Measurements from ENCODE around the gene ABHD5.
"Not testable (repeated sequence)": the region's sequence is repeated elsewhere in the genome, so short reads cannot be mapped to it uniquely, and the experiment has no call there.

ABHD5 gene

DNA sequence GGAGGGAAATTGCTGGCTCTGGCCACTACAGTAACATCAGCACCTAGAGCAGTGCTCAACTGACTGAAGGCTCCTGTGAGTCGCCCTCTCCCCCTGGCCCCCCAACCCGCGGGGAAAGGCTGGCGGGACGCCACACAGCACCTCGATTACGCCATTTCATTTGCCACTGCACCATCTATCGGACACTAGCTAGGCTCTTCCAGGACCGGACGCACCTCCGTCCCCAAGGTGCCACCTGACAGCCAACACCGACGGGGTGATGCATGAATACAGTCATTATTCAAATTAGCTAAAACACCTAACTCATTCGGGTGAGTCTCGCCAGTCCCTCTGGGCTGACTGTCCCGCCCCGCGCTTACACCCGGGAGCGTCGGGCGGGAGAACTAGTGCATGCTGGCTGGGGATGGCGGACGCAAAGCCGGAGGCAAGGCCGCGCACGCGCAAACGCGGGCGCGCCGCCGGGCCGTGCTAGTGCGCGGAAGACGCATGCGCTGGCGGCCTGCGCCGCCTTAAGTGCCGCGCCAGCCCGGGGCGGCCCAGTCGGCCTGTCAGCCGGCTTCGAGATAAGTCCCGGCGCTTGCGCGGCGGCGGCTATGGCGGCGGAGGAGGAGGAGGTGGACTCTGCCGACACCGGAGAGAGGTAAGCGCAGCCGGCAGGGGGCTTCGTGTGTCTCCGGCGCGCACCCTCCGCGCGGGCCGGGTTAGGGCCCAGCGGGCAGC, at the start of gene ABHD5:
ABHD5 (plus strand) TSS at position 539 of the 720 bp plus-strand sequence; CDS start at position 594, 55 bp downstream.
- DNase-seq = peak; percentile 95

DNA sequence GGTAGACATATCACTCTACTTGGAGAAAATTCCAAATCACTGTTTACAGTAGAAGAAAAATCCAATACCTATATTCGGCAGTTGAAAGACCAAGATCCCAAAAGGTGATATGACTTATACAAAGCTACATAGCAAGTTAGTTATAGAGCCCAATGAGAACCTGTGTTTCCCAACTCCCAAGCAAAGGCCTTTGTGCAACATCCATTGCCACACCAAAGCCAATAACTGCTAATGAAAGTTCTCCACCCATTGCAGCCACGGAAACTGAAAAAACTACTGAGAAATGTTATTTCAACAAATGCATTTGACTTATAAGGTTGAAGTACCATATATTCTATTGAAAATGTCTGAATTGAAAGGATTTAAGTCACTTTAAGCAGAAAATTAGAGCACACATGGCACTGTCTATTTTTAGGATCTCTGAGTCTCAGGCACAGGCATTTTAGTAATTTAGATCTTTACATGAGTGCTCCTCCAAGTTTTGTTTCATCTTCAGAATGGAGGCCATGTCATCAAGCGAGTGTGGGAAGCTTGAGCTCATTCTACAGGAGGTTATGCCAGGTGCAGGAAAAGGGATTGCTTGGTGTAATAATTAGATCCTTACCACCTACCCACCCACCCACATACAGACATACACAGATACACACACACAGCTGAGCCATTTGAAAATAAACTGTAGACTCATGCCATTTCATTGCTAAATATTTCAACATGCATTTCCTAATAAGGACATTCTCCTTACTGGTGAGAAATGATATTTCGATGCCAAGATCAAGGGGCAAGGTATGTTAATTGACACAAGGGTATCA, 49.2 kb upstream of the ABHD5 start:
- DNase-seq = no peak

DNA sequence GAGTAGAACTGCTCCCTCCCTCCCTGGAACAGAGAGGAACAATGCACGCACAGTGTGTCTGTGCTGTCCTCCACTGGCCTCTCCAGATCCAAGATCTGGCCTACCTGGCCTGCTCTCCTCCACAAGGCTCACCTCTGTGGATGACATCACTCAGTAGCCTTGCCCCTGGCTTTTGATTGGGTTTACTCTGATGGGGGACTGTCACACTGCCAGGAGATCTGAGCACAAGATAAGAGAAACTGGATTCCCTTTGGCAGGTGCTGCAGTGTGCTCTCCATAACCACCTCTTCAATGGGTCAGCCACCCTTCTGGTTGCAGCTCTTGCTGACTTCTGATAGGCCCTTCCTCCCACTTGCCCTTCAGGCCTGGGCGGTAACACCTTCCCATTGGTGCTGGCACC, 46.3 kb upstream of the ABHD5 start:
- no peak for DNase-seq

DNA sequence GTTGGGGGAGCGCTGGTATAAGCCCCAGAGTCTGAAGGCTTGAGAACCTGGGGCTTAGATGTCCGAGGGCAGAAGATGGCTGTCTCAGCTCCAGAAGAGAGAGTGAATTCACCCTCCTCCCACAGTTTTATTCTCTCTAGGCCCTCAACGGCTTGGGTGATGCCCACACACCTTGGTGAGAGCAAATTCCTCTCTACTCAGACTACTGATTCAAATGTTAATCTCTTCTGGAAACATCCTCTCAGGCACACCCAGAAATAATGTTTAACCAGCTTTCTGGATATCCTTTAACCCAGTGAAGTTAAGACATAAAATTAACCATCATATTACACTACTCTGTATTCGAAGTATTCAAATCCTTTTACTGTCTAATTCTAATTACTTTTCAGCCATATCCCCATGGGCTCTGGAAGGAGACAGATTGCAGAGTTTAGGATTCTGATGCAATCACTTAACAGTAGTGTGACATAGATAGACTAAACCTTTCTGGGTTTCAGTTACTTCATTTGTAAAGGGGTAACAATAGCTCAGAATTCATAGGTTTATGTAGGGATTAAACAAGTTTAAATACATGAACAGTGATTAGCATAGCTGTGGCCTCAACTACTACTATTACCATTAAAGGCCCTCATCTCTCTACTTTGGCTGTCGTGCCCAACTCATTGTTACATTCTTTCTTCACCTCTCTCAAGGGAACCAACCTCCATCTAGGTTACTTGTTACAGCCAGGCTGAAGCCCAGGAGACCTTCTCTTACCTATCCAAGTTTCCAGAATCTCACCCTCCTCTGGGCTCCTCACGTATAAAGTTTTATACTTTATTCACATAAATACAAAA, 43.2 kb upstream of the ABHD5 start:
- DNase-seq = peak; percentile 36

DNA sequence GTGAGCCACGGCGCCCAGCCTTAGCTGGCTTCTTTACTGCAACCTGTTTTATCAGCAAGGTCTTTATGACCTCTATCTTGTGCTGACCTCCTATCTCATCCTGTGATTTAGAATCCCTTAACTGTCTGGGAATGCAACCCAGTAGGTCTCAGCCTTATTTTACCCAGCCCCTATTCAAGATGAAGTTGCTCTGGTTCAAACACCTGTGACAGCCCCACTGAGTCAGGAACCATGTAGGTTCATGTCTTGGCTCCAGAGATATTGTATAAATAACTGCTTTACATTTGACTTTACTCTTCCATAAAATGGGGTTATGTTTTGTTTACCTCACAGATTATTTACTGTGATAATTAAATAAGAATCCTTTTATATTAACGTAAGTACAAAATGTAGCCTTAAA, 41.8 kb upstream of the ABHD5 start:
- no peak for DNase-seq

DNA sequence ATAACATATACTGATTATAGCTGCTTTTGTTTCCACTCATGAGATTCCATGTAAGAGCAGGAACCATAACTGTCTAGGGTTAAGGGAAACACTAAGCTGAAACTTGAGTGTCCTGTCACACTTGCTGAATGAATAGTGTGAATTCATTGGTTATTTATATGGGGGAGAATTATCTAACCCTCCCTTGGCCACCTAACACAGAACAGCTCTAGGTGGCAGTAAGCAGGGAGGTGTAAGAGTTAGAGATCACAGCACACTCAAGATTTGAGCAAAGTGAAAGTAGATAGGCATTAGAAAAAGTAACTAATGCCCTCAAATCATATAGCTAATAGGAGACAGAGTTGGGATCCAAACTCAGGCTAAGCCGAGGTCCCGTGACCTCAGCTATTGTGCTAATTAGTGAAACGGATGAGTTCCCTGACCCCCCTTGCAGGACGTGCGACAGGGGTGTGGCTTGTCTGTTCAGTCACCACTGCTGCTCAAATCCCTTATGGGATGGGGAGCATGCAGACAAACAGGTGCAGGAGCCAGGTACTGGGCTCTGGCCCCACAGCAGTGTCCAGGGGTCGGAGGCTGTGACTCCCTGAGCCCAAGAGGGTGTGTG, 41.3 kb upstream of the ABHD5 start:
- DNase-seq = peak; percentile 40

DNA sequence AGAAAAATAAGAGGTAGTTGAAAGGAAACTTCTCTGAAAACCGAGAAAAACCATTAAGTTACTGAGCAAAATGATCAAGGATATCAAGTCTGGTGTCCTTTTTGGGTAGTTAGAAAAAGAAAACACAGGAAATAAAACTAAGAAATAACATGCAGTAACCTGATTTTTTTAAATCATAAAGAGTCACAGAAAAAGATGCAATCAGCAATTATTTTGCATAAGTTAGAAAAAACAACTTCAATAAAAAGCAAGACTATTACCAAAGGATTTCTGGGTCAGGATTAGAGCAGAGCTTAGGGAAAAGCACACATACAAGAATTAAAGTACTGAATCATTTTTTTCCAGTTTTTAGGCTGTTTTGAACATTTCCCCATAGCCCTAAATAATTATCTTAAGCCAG, 40.4 kb upstream of the ABHD5 start:
- DNase-seq = no peak

DNA sequence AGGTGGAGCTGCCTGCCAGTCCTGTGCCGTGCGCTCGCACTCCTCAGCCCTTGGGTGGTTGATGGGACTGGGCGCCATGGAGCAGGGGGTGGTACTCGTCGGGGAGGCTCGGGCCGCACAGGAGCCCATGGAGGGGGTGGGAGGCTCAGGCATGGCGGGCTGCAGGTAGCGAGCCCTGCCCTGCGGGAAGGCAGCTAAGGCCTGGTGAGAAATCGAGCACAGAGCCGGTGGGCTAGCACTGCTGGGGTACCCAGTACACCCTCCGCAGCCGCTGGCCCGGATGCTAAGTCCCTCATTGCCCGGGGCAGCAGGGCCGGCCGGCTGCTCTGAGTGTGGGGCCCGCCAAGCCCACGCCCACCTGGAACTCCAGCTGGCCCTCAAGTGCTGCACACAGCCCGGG, 34.3 kb upstream of the ABHD5 start:
- not testable (repeated sequence) for DNase-seq

DNA sequence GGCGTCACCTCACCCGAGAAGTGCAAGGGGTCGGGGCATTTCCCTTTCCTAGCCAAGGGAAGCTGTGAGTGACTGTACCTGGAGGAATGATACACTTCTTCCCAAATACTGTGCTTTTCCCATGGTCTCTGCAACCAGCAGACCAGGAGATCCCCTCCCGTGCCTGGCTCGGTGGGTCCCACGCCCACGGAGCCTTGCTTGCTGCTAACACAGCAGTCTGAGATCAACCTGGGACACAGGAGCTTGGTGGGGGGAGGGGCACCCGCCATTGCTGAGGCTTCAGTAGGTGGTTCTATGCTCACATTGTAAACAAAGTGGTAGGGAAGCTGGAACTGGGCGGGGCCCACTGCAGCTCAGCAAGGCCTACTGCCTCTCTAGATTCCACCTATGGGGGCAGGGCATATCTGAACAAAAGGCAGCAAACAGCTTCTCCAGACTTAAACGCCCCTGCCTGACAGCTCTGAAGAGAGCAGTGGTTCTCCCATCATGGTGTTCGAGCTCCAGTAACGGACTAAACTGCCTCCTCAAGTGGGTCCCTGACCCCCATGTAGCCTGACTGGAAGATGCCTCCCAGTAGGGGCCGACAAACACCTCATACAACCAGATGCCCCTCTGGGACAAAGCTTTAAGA, 31.4 kb upstream of the ABHD5 start:
- DNase-seq = no peak

DNA sequence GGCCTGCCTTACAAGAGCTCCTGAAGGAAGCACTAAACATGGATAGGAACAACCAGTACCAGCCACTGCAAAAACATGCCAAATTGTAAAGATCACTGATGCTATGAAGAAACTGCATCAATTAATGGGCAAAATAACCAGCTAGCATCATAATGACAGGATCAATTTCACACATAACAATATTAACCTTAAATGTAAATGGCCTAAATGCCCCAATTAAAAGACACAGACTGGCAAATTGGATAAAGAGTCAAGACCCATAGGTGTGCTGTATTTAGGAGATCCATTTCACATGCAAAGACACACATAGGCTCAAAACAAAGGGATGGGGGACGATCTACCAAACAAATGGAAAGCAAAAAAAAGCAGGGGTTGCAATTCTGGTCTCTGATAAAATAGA, 29.4 kb upstream of the ABHD5 start:
- DNase-seq = not testable (repeated sequence)

DNA sequence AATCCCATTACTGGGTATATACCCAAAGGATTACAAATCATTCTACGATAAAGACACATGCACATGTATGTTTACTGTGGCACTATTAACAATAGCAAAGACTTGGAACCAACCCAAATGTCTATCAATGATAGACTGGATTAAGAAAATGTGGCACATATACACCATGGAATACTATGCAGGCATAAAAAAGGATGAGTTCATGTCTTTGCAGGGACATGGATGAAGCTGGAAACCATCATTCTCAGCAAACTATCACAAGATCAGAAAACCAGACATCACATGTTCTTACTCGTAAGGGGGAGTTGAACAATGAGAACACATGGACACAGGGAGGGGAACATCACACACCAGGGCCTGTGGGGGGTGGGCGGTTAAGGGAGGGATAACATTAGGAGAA, 25.7 kb upstream of the ABHD5 start:
- DNase-seq = not testable (repeated sequence)

DNA sequence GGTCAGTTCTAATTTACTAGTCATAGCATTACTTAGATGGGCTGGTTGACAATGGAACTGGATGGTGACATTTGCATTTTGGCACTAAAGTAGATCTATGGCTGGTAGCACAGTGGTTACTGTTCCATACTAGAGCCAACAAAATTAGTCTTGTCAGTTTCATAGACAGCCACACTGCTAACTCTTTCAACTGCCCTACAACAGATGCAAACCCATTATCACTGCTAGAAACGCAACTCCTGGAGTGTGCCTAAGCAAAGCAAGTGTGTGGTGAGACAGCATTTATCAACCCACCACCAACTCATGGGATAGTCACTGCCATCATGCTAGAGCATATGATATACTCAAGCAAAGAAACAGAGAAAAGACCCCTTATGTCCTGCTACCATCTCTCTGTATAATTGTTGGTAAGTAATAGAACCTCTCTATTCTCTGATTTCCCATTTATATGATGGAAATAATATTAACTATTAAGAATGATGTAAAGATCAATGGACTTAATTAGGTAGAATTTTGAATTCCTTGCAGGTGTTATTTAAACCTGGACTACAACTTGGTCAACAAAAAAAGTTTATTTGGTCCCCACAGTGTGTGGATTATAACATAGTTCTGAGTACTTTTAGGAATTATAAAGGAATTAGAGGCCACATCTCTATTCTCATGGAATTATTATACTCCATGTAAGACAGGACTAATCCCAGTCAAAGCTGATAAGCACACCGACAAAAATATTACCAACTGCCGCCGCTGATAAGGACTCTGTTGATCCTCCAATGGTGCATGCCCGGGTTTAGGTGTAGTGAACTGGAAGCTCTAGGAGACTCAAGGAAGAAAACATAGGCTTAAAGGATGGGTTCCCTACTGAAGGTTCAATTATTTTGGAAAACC, 19.9 kb upstream of the ABHD5 start:
- peak; percentile 45 for DNase-seq

DNA sequence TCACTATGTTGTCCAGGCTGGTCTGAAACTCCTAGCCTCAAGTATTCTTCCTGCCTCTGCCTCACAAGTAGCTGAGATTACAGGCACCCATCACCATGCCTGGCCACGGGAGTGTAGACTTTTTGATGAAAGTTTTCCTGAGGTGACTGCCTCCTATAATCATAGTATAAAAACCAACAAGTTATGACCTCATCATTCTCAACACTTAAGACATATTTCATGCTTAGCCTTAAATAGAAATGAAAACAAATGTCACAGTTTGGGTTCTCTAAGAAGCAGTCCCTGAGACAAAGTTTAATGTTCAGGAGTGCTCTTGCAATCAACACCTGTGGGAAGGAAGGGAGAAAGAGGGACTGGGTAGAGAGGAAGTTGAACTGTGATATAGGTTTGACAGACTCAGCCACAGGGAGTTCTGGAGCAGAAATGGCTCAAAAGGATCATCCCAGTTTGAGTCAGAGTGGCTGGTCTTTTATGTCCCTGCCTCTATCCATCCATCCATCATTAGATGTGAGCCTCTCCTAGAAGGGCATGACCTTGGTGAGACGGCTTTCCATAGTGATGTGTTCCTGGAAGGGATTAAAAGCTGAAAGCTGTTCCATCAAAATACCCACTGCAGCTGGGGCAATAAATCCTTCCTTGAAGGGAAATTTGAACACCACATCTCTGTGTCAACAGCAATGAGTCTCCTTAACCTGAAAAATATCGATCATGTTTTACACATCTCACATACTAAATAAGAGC, 16.2 kb upstream of the ABHD5 start:
- peak; percentile 86 for DNase-seq

DNA sequence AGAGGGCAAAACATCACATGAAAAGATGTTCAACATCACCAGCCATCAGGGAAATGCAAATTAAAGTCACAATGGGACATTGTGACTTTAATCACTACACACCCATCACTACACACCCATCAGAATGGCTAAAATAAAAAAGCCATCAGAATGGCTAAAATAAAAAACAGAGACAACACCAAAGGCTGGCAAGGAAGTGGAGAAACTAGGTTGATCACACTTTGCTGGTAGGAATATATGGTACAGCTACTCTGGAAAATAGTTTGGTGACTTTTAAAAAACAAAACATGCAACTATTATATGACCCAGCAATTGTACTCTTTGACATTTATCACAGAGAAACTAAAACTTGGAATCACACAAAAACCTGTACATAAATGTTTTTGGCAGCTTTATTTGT, 15.1 kb upstream of the ABHD5 start:
- no peak for DNase-seq

DNA sequence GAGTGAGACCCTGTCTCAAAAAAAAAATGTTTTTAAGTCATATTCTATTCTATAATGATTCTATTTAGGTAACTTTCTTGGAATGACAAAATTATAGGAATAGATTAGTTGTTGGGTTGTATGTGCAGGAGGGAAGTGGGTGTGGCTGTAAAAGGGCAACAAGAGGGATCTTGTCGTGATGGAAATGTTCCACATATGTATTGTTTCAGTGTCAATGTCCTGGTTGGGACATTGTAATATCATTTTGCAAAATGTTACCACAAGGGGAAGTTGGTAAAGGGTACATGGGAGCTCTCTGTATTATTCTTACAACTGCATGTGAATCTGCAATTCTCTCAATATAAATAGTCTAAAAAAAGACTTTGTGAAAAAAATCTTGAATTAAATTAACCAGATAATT, 14.3 kb upstream of the ABHD5 start:
- DNase-seq = no peak

DNA sequence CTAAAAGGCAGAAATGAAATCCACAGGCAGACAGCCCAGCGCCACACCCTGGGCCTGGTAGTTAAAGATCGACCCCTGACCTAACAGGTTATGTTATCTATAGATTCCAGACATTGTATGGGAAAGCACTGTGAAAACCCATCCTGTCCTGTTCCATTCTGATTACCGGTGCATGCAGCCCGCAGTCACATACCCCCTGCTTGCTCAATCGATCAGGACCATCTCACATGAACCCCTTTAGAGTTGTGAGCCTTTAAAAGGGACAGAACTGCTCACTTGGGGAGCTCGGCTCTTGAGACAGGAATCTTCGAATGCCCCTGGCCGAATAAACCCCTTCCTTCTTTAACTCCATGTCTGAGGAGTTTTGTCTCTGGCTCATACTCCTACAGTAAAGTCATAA, 12.4 kb upstream of the ABHD5 start:
- not testable (repeated sequence) for DNase-seq

DNA sequence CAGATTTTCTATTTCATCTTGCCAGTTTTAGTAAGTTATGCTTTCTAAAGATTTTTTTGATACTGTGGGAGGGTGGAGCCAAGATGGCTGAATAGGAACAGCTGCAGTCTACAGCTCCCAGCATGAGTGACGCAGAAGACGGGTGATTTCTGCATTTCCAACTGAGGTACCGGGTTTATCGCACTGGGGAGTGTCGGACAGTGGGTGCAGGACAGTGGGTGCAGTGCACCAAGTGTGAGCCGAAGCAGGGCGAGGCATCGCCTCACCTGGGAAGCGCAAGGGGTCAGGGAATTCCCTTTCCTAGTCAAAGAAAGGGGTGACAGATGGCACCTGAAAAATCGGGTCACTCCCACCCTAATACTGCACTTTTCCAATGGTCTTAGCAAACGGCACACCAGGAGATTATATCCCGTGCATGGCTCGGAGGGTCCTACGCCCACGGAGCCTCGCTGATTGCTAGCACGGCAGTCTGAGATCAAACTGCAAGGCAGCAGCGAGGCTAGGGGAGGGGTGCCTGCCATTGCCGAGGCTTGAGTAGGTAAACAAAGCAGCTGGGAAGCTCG, 11.8 kb upstream of the ABHD5 start:
- not testable (repeated sequence) for DNase-seq

DNA sequence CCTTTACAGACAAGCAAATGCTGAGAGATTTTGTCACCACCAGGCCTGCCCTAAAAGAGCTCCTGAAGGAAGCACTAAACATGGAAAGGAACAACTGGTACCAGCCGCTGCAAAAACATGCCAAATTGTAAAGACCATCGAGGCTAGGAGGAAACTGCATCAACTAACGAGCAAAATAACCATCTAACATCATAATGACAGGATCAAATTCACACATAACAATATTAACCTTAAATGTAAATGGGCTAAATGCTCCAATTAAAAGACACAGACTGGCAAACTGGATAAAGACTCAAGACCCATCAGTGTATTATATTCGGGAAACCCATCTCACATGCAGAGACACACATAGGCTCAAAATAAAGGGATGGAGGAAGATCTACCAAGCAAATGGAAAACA, 9.9 kb upstream of the ABHD5 start:
- DNase-seq = not testable (repeated sequence)

DNA sequence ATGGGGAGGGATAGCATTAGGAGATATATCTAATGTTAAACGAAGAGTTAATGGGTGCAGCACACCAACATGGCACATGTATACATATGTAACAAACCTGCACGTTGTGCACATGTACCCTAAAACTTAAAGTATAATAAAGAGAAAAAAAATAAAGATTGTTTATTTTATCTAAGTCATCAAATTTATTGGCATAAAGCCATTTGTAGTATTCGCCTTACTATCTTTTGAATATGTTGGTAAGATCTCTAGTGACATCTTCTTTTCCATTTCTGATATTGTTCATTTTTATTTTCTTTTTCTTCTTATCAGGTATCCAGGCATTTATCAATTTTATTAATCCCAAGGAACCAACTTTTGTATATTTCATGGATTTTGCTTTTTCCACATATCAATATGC, 5.8 kb upstream of the ABHD5 start:
- no peak for DNase-seq

DNA sequence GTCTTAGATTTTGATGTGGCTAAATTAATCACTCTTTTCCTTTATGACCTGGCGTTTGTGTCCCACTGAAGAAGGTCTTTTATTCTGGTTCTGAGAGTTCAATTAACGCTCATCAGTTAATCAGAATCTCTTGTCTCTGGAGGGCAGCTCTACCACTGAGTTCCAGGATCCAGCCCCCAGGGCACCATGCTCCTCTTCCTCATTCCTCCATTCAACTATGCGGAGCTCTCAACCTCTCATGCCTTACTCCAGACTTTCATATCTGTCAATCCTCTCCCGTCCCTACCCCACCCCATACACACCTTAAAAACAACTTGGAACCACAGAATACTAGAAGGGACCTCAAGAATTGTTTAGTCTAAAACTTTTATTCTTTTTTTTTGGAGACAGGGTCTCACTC, 4.8 kb upstream of the ABHD5 start:
- no peak for DNase-seq

Data from NCI-H82 (cell line).